MM.1S (cell line): Measurements from ENCODE around the gene MAP3K20.

Source experiments
- DNase-seq: peaks from one replicate; pipeline ENCODE4 v3.0.0-alpha.2; 2015
- H2AFZ ChIP-seq: fragments of 300-600 bp; sonication (generic); 2 replicates; pipeline ENCODE4 v1.6.0; 2016; ENCODE audit warnings: antibody characterized with exemption, low read length
- H3F3A ChIP-seq: fragments of 300-600 bp; sonication (generic); 2 replicates; pipeline ENCODE4 v1.6.1; 2016; ENCODE audit warnings: mild to moderate bottlenecking, antibody characterized with exemption, low read length, moderate library complexity, mixed read lengths; ENCODE audit not compliant: insufficient read depth
- H3K27ac ChIP-seq: fragments of 300-600 bp; sonication (generic); 2 replicates; pipeline ENCODE4 v1.5.1; 2016; ENCODE audit warnings: mild to moderate bottlenecking, low read length
- H3K27me3 ChIP-seq: fragments of 300-600 bp; sonication (generic); replicated peaks from 2 replicates; pipeline ENCODE4 v1.6.0; 2016; ENCODE audit warnings: low read length; ENCODE audit not compliant: insufficient read depth
- H3K36me3 ChIP-seq: fragments of 300-600 bp; sonication (generic); replicated peaks from 2 replicates; pipeline ENCODE4 v1.6.1; 2016; ENCODE audit warnings: mild to moderate bottlenecking, low read length, mixed read lengths; ENCODE audit not compliant: insufficient read depth
- H3K4me1 ChIP-seq: fragments of 300-600 bp; sonication (generic); 2 replicates; pipeline ENCODE4 v1.6.1; 2016; ENCODE audit warnings: low read length, mixed read lengths
- H3K4me2 ChIP-seq: fragments of 300-600 bp; sonication (generic); 2 replicates; pipeline ENCODE4 v1.6.0; 2016; ENCODE audit warnings: low read depth, low read length
- H3K4me3 ChIP-seq: fragments of 300-600 bp; sonication (generic); 2 replicates; pipeline ENCODE4 v1.5.1; 2016; ENCODE audit warnings: low read length, mixed read lengths
- H3K79me2 ChIP-seq: fragments of 300-600 bp; sonication (generic); 2 replicates; pipeline ENCODE4 v1.6.1; 2016; ENCODE audit warnings: mixed run types, low read length, mixed read lengths
- H3K9ac ChIP-seq: fragments of 300-600 bp; sonication (generic); 2 replicates; pipeline ENCODE4 v1.6.1; 2016; ENCODE audit warnings: low read length, mixed read lengths
- H3K9me2 ChIP-seq: fragments of 300-600 bp; sonication (generic); replicated peaks from 2 replicates; pipeline ENCODE4 v1.6.1; 2016; ENCODE audit warnings: mild to moderate bottlenecking, low read length, mixed read lengths; ENCODE audit not compliant: insufficient read depth
- H3K9me3 ChIP-seq: fragments of 300-600 bp; sonication (generic); replicated peaks from 2 replicates; pipeline ENCODE4 v1.6.1; 2016; ENCODE audit warnings: mild to moderate bottlenecking, low read length, mixed read lengths; ENCODE audit not compliant: insufficient read depth
- H4K20me1 ChIP-seq: fragments of 300-600 bp; sonication (generic); 2 replicates; pipeline ENCODE4 v1.6.1; 2016; ENCODE audit warnings: mild to moderate bottlenecking, low read length, moderate library complexity, mixed read lengths; ENCODE audit not compliant: insufficient read depth
- CTCF ChIP-seq: fragments of 300-600 bp; sonication (generic); IDR thresholded peaks from 2 replicates; pipeline ENCODE4 v1.5.1; 2016; ENCODE audit warnings: antibody characterized with exemption, low read length, mixed read lengths
- EZH2 ChIP-seq: fragments of 300-600 bp; sonication (generic); optimal IDR thresholded peaks from 2 replicates; pipeline ENCODE3; 2017; ENCODE audit warnings: low read depth, mild to moderate bottlenecking, antibody characterized with exemption, low read length, mixed read lengths
- EZH2phosphoT487 ChIP-seq: fragments of 300-600 bp; sonication (generic); IDR thresholded peaks from 2 replicates; pipeline ENCODE4 v1.6.1; 2018; ENCODE audit warnings: antibody characterized with exemption, low read length

Gene MAP3K20

GRCh38 chr2:173048522-173048896, 27.1 kb upstream of the MAP3K20 start:
- TF ChIP-seq EZH2phosphoT487 (no peak), EZH2 (no peak), CTCF (no peak)
- Histone ChIP-seq H3K27me3 (no peaks in the 10 kb centered on the region), H2AFZ (no peak overlapping the region), H3K4me2 (no peak overlapping the region), H3K27ac (no peak overlapping the region), H3K9me3 (no peaks in the 10 kb centered on the region), H4K20me1 (no peaks in the 10 kb centered on the region), H3K79me2 (no peaks in the 10 kb centered on the region), H3K9me2 (no peaks in the 10 kb centered on the region), H3K4me1 (no peaks in the 10 kb centered on the region), H3K9ac (no peak overlapping the region), H3K4me3 (no peak overlapping the region), H3K36me3 (no peaks in the 10 kb centered on the region), H3F3A (no peaks in the 10 kb centered on the region)
- no peak for DNase-seq

GRCh38 chr2:173048897-173049661, 26.6 kb upstream of the MAP3K20 start:
- no peaks in the 10 kb centered on the region for H3K79me2 ChIP-seq
- no peaks in the 10 kb centered on the region for H3K9me3 ChIP-seq
- H3K36me3 ChIP-seq = no peaks in the 10 kb centered on the region
- no peak for DNase-seq
- H3K27me3 ChIP-seq = no peaks in the 10 kb centered on the region
- no peak overlapping the region for H3K27ac ChIP-seq
- H3K4me3 ChIP-seq = no peak overlapping the region
- H4K20me1 ChIP-seq = no peaks in the 10 kb centered on the region
- no peaks in the 10 kb centered on the region for H3K9me2 ChIP-seq
- no peak overlapping the region for H2AFZ ChIP-seq
- no peak overlapping the region for H3K4me2 ChIP-seq
- TF ChIP-seq EZH2phosphoT487 = no peak
- no peak for TF ChIP-seq EZH2
- TF ChIP-seq CTCF = no peak
- H3K4me1 ChIP-seq = no peaks in the 10 kb centered on the region
- no peak overlapping the region for H3K9ac ChIP-seq
- no peaks in the 10 kb centered on the region for H3F3A ChIP-seq

- H4K20me1 ChIP-seq = no peaks in the 10 kb centered on the region
These were observed 25.8 kb upstream of the MAP3K20 start for GRCh38 chr2:173049831-173050230.

More at GRCh38 chr2:173049831-173050230, 25.8 kb upstream of the MAP3K20 start:
- H3K27me3 ChIP-seq = no peaks in the 10 kb centered on the region
- TF ChIP-seq CTCF (no peak), EZH2phosphoT487 (no peak), EZH2 (no peak)
- no peaks in the 10 kb centered on the region for H3K9me2 ChIP-seq
- no peak overlapping the region for H2AFZ ChIP-seq
- H3K9ac ChIP-seq = no peak overlapping the region
- no peaks in the 10 kb centered on the region for H3K9me3 ChIP-seq
- H3K79me2 ChIP-seq = no peaks in the 10 kb centered on the region
- H3K27ac ChIP-seq = no peak overlapping the region
- no peaks in the 10 kb centered on the region for H3K36me3 ChIP-seq
- no peaks in the 10 kb centered on the region for H3F3A ChIP-seq
- DNase-seq = no peak
- H3K4me1 ChIP-seq = no peaks in the 10 kb centered on the region
- no peak overlapping the region for H3K4me3 ChIP-seq
- no peak overlapping the region for H3K4me2 ChIP-seq
